HG03460 (cell line): Measurements from ENCODE around the gene UNC5CL.

ENCODE experiments used
- ATAC-seq: cut with Tn5 transposase; IDR thresholded peaks from one replicate; pipeline ENCODE4 v1.9.1; 2021; ENCODE audit not compliant: unreplicated experiment

The UNC5CL gene

GRCh38 chr6:41039060-41039998 is at the start of gene UNC5CL:
Gene UNC5CL, minus strand, starts transcription at chr6:41039221. Its CDS starts 4,147 bp downstream, at chr6:41035074.
- no peak for ATAC-seq

- ATAC-seq = no peak
Observed at GRCh38 chr6:41088451-41088850, 49.4 kb upstream of the UNC5CL start.

- no peak for ATAC-seq
Observed at GRCh38 chr6:41085182-41085581, 46.2 kb upstream of the UNC5CL start.

GRCh38 chr6:41083072-41083471 is 44.1 kb upstream of the UNC5CL start:
- no peak for ATAC-seq

GRCh38 chr6:41080621-41081020 is 41.6 kb upstream of the UNC5CL start:
- ATAC-seq = no peak

GRCh38 chr6:41079080-41079479 is 40.1 kb upstream of the UNC5CL start:
- no peak for ATAC-seq

GRCh38 chr6:41078101-41078500 is 39.1 kb upstream of the UNC5CL start:
- no peak for ATAC-seq

- ATAC-seq = no peak
Observed at GRCh38 chr6:41077536-41077935, 38.5 kb upstream of the UNC5CL start.

GRCh38 chr6:41075651-41076626 is 36.9 kb upstream of the UNC5CL start:
- ATAC-seq = no peak

- no peak for ATAC-seq
Observed at GRCh38 chr6:41074692-41075436, 35.8 kb upstream of the UNC5CL start.

GRCh38 chr6:41073968-41074691 is 35.1 kb upstream of the UNC5CL start:
- no peak for ATAC-seq

GRCh38 chr6:41073203-41073967 is 34.4 kb upstream of the UNC5CL start:
- ATAC-seq = peak; percentile 31

- ATAC-seq = peak; percentile 62
Observed at GRCh38 chr6:41072836-41073202, 33.8 kb upstream of the UNC5CL start, which contains the start of gene NFYA. Gene NFYA, plus strand, starts transcription at chr6:41072974. Its CDS starts 6,116 bp downstream, at chr6:41079090.

- peak; percentile 64 for ATAC-seq
Observed at GRCh38 chr6:41071923-41072835, 33.2 kb upstream of the UNC5CL start, which contains the start of gene OARD1. Gene OARD1, minus strand, starts transcription at chr6:41072356. Its CDS starts 722 bp downstream, at chr6:41071634.

GRCh38 chr6:41071501-41071922 is 32.5 kb upstream of the UNC5CL start:
- ATAC-seq = no peak

GRCh38 chr6:41066867-41067304 is 27.9 kb upstream of the UNC5CL start:
- no peak for ATAC-seq

GRCh38 chr6:41065550-41066026 is 26.6 kb upstream of the UNC5CL start:
- ATAC-seq = no peak

- ATAC-seq = no peak
Observed at GRCh38 chr6:41064841-41065240, 25.8 kb upstream of the UNC5CL start.
